A549 (cell line): ENCODE measurements around the gene ZNF497. TPM values are rescaled to one million over a fixed set of nuclear protein-coding genes. Genes with fewer than 3 reads are reported as not detected.

Source experiments
- ATAC-seq, 2 experiments: fragments of 200-7000 bp in 1 of 2; fragments of >200 bp in 1 of 2; cut with Nextera tagmentation in 1 of 2; cut with Tn5 transposase in 1 of 2; 3 replicates each; pipeline versions ENCODE4 v1.8.0 to v1.9.1; 2018 to 2020; ENCODE audit warnings: mild to moderate bottlenecking in 1 of 2, moderate library complexity in 1 of 2
- CTCF ChIA-PET: fragments of 300-600 bp; sonication (Branson Sonifier 250); formaldehyde crosslinking; extraction: SDS; loops from one replicate; lab custom pipeline; 2021; ENCODE audit warnings: antibody characterized with exemption, inconsistent platforms; lab: Yijun Ruan, JAX
- POLR2A ChIA-PET: fragments of 350-600 bp; formaldehyde crosslinking; extraction: SDS; loops from one replicate; lab custom pipeline; 2021; ENCODE audit warnings: antibody characterized with exemption, inconsistent platforms; lab: Yijun Ruan, JAX
- DNase-seq, 2 experiments: peaks; one replicate each; pipeline versions ENCODE4 v3.0.0 to v3.0.0-alpha.2; 2011 to 2016; ENCODE audit warnings: low read depth in 1 of 2, low spot score in 1 of 2
- FAIRE-seq: peaks from 2 replicates; lab custom pipeline; 2011; peaks lifted over from hg19 to GRCh38; lab: Jason Lieb, UNC
- H3K27ac ChIP-seq, 2 experiments: fragments of >200 bp; sonication (Bioruptor Twin); formaldehyde crosslinking; 3 replicates each; pipeline ENCODE4 v1.5.1; 2016 to 2017
- H3K4me1 ChIP-seq: fragments of >200 bp; sonication (Bioruptor Twin); formaldehyde crosslinking; 3 replicates; pipeline ENCODE4 v1.6.1; 2016
- H3K4me2 ChIP-seq: fragments of >200 bp; sonication (Bioruptor Twin); formaldehyde crosslinking; 3 replicates; pipeline ENCODE4 v1.6.1; 2016
- H3K4me3 ChIP-seq: fragments of >200 bp; sonication (Bioruptor Twin); formaldehyde crosslinking; 3 replicates; pipeline ENCODE4 v1.5.1; 2016
- H3K9me3 ChIP-seq: fragments of >200 bp; sonication (Bioruptor Twin); formaldehyde crosslinking; 3 replicates; pipeline ENCODE4 v1.6.1; 2016
- ATOH8 ChIP-seq: fragments of 250-450 bp; sonication (Bioruptor Pico); IDR thresholded peaks from 2 replicates; pipeline ENCODE4 v1.5.0; 2020; ENCODE audit warnings: low read depth, mild to moderate bottlenecking, moderate library complexity
- BCL3 ChIP-seq: fragments of >200 bp; sonication (Bioruptor Twin); formaldehyde crosslinking; IDR thresholded peaks from 3 replicates; pipeline ENCODE4 v1.6.1; 2016
- BHLHE40 ChIP-seq: IDR thresholded peaks from 2 replicates; pipeline ENCODE4 v1.6.1; 2012; ENCODE audit warnings: low read depth, low read length, inconsistent platforms
- CBX8 ChIP-seq: fragments of 200-600 bp; sonication (generic); IDR thresholded peaks from 2 replicates; pipeline ENCODE4 v1.6.1; 2016
- CHD4 ChIP-seq: fragments of 200-600 bp; sonication (generic); IDR thresholded peaks from 2 replicates; pipeline ENCODE4 v1.6.1; 2016; ENCODE audit warnings: antibody characterized with exemption, mild to moderate bottlenecking, borderline replicate concordance
- E2F6 ChIP-seq: IDR thresholded peaks from 2 replicates; pipeline ENCODE4 v1.6.1; 2012; ENCODE audit warnings: low read depth, borderline replicate concordance
- EHMT2 ChIP-seq: fragments of 200-600 bp; sonication (generic); IDR thresholded peaks from 2 replicates; pipeline ENCODE4 v1.6.1; 2016; ENCODE audit warnings: antibody characterized with exemption, low read depth, mild to moderate bottlenecking, moderate library complexity
- ELK1 ChIP-seq: fragments of 150-350 bp; IDR thresholded peaks from 2 replicates; pipeline ENCODE4 v1.6.1; 2014; ENCODE audit warnings: low read depth, mild to moderate bottlenecking, low read length
- EP300 ChIP-seq, 2 experiments: fragments of >200 bp; sonication (Bioruptor Twin); formaldehyde crosslinking; IDR thresholded peaks; 2 replicates in 1 of 2; 3 replicates in 1 of 2; pipeline ENCODE4 v1.6.1; 2016 to 2017
- ESRRA ChIP-seq: fragments of 150-350 bp; IDR thresholded peaks from 2 replicates; pipeline ENCODE4 v1.6.1; 2014; ENCODE audit warnings: mild to moderate bottlenecking, low read length, borderline replicate concordance
- FOSB ChIP-seq: fragments of 250-450 bp; sonication (Bioruptor Pico); IDR thresholded peaks from 2 replicates; pipeline ENCODE4 v1.5.0; 2020; ENCODE audit warnings: mild to moderate bottlenecking, moderate library complexity
- FOSL2 ChIP-seq, 2 experiments: fragments of 450-650 bp in 1 of 2; fragments of >200 bp in 1 of 2; sonication (Bioruptor Twin) in 1 of 2; formaldehyde crosslinking; IDR thresholded peaks; 2 replicates each; pipeline versions ENCODE4 v1.5.0 to v1.6.1; 2016 to 2020; ENCODE audit warnings: mild to moderate bottlenecking in 1 of 2, moderate library complexity in 1 of 2
- FOXS1 ChIP-seq: fragments of 250-450 bp; sonication (Bioruptor Pico); IDR thresholded peaks from 2 replicates; pipeline ENCODE4 v1.5.0; 2020; ENCODE audit warnings: mild to moderate bottlenecking, moderate library complexity
- HEYL ChIP-seq: fragments of 250-450 bp; sonication (Bioruptor Pico); IDR thresholded peaks from 2 replicates; pipeline ENCODE4 v1.8.0; 2021; ENCODE audit warnings: mild to moderate bottlenecking, moderate library complexity
- HOXB13 ChIP-seq: fragments of 250-450 bp; sonication (Bioruptor Pico); IDR thresholded peaks from 2 replicates; pipeline ENCODE4 v1.5.0; 2020; ENCODE audit warnings: low read depth, mild to moderate bottlenecking, moderate library complexity
- JUN ChIP-seq, 2 experiments: fragments of >200 bp; sonication (Bioruptor Twin); formaldehyde crosslinking; IDR thresholded peaks; 2 replicates in 1 of 2; 3 replicates in 1 of 2; pipeline ENCODE4 v1.6.1; 2016 to 2017
- JUNB ChIP-seq: fragments of >200 bp; sonication (Bioruptor Twin); formaldehyde crosslinking; IDR thresholded peaks from 2 replicates; pipeline ENCODE4 v1.6.1; 2016
- KDM5A ChIP-seq: fragments of 200-600 bp; sonication (generic); IDR thresholded peaks from 2 replicates; pipeline ENCODE4 v1.6.1; 2016; ENCODE audit warnings: antibody characterized with exemption, mild to moderate bottlenecking
- MAFK ChIP-seq: fragments of 450-650 bp; IDR thresholded peaks from 2 replicates; pipeline ENCODE4 v1.6.1; 2014; ENCODE audit not compliant: partially characterized antibody
- MYC ChIP-seq: IDR thresholded peaks from 2 replicates; pipeline ENCODE4 v1.6.1; 2012; ENCODE audit warnings: mild to moderate bottlenecking, inconsistent platforms, low read length, improper control_type of control experiment, borderline replicate concordance
- NPAS2 ChIP-seq: fragments of 250-450 bp; sonication (Bioruptor Pico); IDR thresholded peaks from 2 replicates; pipeline ENCODE4 v1.8.0; 2022; ENCODE audit warnings: mild to moderate bottlenecking, moderate library complexity, borderline replicate concordance
- PBX3 ChIP-seq: IDR thresholded peaks from 2 replicates; pipeline ENCODE4 v1.6.1; 2012
- PHF8 ChIP-seq: fragments of 200-600 bp; sonication (generic); IDR thresholded peaks from 2 replicates; pipeline ENCODE4 v1.6.1; 2016; ENCODE audit warnings: low read depth, mild to moderate bottlenecking, antibody characterized with exemption, moderate library complexity, borderline replicate concordance
- POLR2A ChIP-seq: IDR thresholded peaks from 2 replicates; pipeline ENCODE4 v1.6.1; 2012; ENCODE audit warnings: mild to moderate bottlenecking, low read length
- RARB ChIP-seq: fragments of 250-450 bp; sonication (Bioruptor Pico); IDR thresholded peaks from 2 replicates; pipeline ENCODE4 v1.8.0; 2021; ENCODE audit warnings: mild to moderate bottlenecking, moderate library complexity
- REST ChIP-seq: fragments of 200-600 bp; sonication (generic); IDR thresholded peaks from 2 replicates; pipeline ENCODE4 v1.6.1; 2016; ENCODE audit warnings: antibody characterized with exemption, mild to moderate bottlenecking, moderate library complexity
- RNF2 ChIP-seq: fragments of 200-600 bp; sonication (generic); IDR thresholded peaks from 2 replicates; pipeline ENCODE4 v1.6.1; 2016; ENCODE audit warnings: low read depth, mild to moderate bottlenecking, antibody characterized with exemption, moderate library complexity, borderline replicate concordance
- TFCP2L1 ChIP-seq: fragments of 250-450 bp; sonication (Bioruptor Pico); IDR thresholded peaks from 2 replicates; pipeline ENCODE4 v1.5.0; 2021; ENCODE audit warnings: mild to moderate bottlenecking
- TP53 ChIP-seq: fragments of 250-450 bp; sonication (Bioruptor Pico); IDR thresholded peaks from 2 replicates; pipeline ENCODE4 v1.5.0; 2021; ENCODE audit warnings: mild to moderate bottlenecking, moderate library complexity
- ZNF302 ChIP-seq: fragments of 250-450 bp; sonication (Bioruptor Pico); IDR thresholded peaks from 2 replicates; pipeline ENCODE4 v1.9.0; 2021; ENCODE audit warnings: inconsistent platforms, mild to moderate bottlenecking, moderate library complexity
- ZSCAN20 ChIP-seq: fragments of 250-450 bp; sonication (Bioruptor Pico); IDR thresholded peaks from 2 replicates; pipeline ENCODE4 v1.8.0; 2022; ENCODE audit warnings: mild to moderate bottlenecking, moderate library complexity
- WGBS: methylation state at CpG from one replicate; pipeline ENCODE4 v1.1.6; 2017; ENCODE audit errors: missing lambda C conversion rate; 5-methylcytosine and 5-hydroxymethylcytosine counted together
- polyA plus RNA-seq, 4 experiments: library from polyadenylated mRNA; depleted of rRNA in 3 of 4; stranded (reverse); fragments of >200 nt; fragmentation: RNase III in 1 of 4; extraction: RNeasy Plus Mini Kit Qiagen cat#74134 plus additional on column Dnase treatment in 1 of 4; gene quantifications; 2 replicates in 3 of 4; 3 replicates in 1 of 4; pipeline ENCODE4 v1.2.3, GENCODE V29; 2011 to 2017

Gene ZNF497
- polyA plus RNA-seq, 2 of the 4 experiments (the other 2 are of a cell fraction) = 1.1 to 2.0 TPM

GRCh38 chr19:58408152-58409009, 45.8 kb upstream of the ZNF497 start, which contains the start of gene ZNF584:
Gene ZNF584, plus strand, starts transcription at chr19:58408649. Its CDS starts 499 bp downstream, at chr19:58409148.
- WGBS = 1% methylated on average over 43 of the region's 100 CpGs
- Histone ChIP-seq H3K9me3 (no peaks in the 10 kb centered on the region; the same call in 2 of the 3 replicates), H3K4me2 (peak within 1 kb of the TSS; percentile 89), H3K4me1 (peaks cover 21% of the 10 kb centered on the region), H3K4me3 (peak within 1 kb of the TSS; percentile 96), H3K27ac (peak within 1 kb of the TSS; percentile 93 to 94)
- POLR2A ChIA-PET = interaction anchor here (0.6 to 1.4 kb wide), 11 partner anchors 10 to 1813 kb away, joined by 3 to 17 read pairs (median 6); partner anchors contain the start of genes RPS5, TRIM28, ZBTB45 and ZNF274
- no peak for FAIRE-seq
- ATAC-seq = peak; percentile 87 to 95
- DNase-seq = peak; percentile 95 to 96
- CTCF ChIA-PET = interaction anchor here (0.6 to 2.5 kb wide), 12 partner anchors 8 to 166 kb away, joined by 3 to 6 read pairs (median 3); partner anchors contain the start of gene RPS5
- TF ChIP-seq E2F6 (peak; percentile 65), HOXB13 (CRISPR knock-in tag) (no peak), ELK1 (no peak), NPAS2 (no peak), PBX3 (peak; percentile 61; the same call in 1 of the 2 replicates), REST (no peak), MYC (0 out of 2 replicates have a peak, but pooled peaks have one; percentile 18), MAFK (no peak), PHF8 (peak; percentile 78; the same call in 1 of the 2 replicates), TFCP2L1 (CRISPR knock-in tag) (no peak), FOSB (CRISPR knock-in tag) (no peak), RARB (CRISPR knock-in tag) (no peak), FOXS1 (no peak), EP300 (IDR thresholded peaks at IDR 0.05) (no peak), EHMT2 (no peak), ZSCAN20 (CRISPR knock-in tag) (no peak), JUNB (no peak), JUN (IDR thresholded peaks at IDR 0.05) (peak; percentile 82 to 91; a peak in 4 of 5 replicates), BHLHE40 (no peak), CHD4 (no peak), ZNF302 (CRISPR knock-in tag) (no peak), ESRRA (no peak), TP53 (CRISPR knock-in tag) (no peak), FOSL2 (IDR thresholded peaks at IDR 0.05) (no peak), FOSL2 (CRISPR knock-in tag; IDR thresholded peaks at IDR 0.05) (no peak), CBX8 (no peak), ATOH8 (CRISPR knock-in tag) (no peak), POLR2A (peak; percentile 93), RNF2 (no peak), HEYL (CRISPR knock-in tag) (no peak), KDM5A (no peak), BCL3 (peak; percentile 94)
